SU-DHL-6 (cell line): ENCODE data around the gene CYB561D1.

ENCODE experiments used
- EZH2phosphoT487 ChIP-seq: fragments of 200-600 bp; sonication (generic), shearing (Covaris generic); conservative IDR thresholded peaks from 2 replicates; pipeline ENCODE4 v1.6.1; 2018; ENCODE audit warnings: mild to moderate bottlenecking, antibody characterized with exemption, low read length, moderate library complexity, mixed read lengths
- TF ChIP-seq, protein P1 (sequence below): fragments of 200-600 bp; sonication (generic); IDR thresholded peaks from one replicate; pipeline ENCODE4 v1.5.1; 2017; ENCODE audit warnings: antibody characterized with exemption, mild to moderate bottlenecking, low read length, moderate library complexity; ENCODE audit not compliant: insufficient read depth, poor library complexity, severe bottlenecking

DNA sequence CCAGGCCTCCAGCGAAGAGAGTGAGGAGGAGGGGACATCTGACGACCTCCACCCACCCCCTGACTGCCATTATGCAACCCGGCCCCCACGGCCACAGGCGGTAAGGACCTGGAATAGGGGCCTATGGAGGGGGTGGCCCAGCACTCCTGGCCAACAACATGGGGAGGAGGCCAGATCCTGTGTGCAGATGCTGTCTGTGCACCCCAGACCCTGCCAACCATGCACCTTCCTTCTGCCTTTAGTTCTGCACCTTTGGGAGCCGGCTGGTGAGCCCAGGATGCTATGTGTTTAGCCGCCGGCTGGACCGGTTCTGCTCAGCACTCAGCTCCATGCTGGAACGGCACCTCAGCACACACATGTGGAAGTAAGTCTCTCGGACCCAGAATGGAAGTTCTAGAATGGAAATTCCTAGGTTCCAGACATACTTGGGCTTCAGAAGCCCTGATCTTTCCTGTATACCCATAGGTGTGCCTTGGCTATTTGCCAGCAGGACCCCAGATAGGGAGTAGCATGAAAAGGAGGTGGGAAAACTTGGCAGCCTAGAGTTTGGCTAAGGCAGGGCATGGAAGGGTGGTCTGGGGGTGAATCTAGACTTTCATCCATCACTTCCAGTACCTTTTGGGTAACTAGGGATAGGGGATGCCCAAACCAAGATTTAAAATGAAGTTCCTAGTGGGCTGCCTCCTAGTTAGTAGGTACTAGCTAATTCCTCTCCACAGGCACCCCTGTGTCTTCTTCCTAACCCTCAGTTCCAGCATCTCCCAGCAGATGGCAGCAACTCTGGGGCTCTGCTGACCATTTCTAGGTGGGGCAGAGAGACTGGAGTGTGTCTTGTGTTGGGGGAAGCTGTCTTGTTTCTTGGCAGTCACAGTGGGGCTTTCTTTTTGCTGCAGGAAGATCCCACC, 3.6 kb upstream of the CYB561D1 start:
- TF ChIP-seq, protein P1, sequence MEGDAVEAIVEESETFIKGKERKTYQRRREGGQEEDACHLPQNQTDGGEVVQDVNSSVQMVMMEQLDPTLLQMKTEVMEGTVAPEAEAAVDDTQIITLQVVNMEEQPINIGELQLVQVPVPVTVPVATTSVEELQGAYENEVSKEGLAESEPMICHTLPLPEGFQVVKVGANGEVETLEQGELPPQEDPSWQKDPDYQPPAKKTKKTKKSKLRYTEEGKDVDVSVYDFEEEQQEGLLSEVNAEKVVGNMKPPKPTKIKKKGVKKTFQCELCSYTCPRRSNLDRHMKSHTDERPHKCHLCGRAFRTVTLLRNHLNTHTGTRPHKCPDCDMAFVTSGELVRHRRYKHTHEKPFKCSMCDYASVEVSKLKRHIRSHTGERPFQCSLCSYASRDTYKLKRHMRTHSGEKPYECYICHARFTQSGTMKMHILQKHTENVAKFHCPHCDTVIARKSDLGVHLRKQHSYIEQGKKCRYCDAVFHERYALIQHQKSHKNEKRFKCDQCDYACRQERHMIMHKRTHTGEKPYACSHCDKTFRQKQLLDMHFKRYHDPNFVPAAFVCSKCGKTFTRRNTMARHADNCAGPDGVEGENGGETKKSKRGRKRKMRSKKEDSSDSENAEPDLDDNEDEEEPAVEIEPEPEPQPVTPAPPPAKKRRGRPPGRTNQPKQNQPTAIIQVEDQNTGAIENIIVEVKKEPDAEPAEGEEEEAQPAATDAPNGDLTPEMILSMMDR = peak; percentile 43
- TF ChIP-seq EZH2phosphoT487 = no peak
